Ascending aorta (tissue), 2 donors: Measurements from ENCODE around the gene TVP23C. TPM values are rescaled to one million over a fixed set of nuclear protein-coding genes. Genes with fewer than 3 reads are reported as not detected.

Experiments
- DNase-seq, 2 donors: peaks; one replicate each; pipeline ENCODE4 v3.0.0-alpha.2; 2019; ENCODE audit warnings: low spot score in 2 of 2
- H3K27ac ChIP-seq, 2 donors: fragments of 200-600 bp; sonication (generic); one replicate each; pipeline ENCODE4 v1.5.1; 2016 to 2017; ENCODE audit warnings: mild to moderate bottlenecking in 1 of 2
- H3K27me3 ChIP-seq: fragments of 200-600 bp; sonication (generic); one replicate; pipeline ENCODE4 v1.5.1; 2017
- H3K36me3 ChIP-seq, 2 donors: fragments of 200-600 bp; sonication (generic); one replicate each; pipeline ENCODE4 v1.5.1; 2016
- H3K4me1 ChIP-seq, 2 donors: fragments of 200-600 bp; sonication (generic); one replicate each; pipeline ENCODE4 v1.5.1; 2016 to 2017; ENCODE audit warnings: mild to moderate bottlenecking in 1 of 2
- H3K4me3 ChIP-seq, 2 donors: fragments of 200-600 bp; sonication (generic); one replicate each; pipeline ENCODE4 v1.5.1; 2016 to 2017; ENCODE audit warnings: mild to moderate bottlenecking in 1 of 2
- H3K9me3 ChIP-seq, 2 donors: fragments of 200-600 bp; sonication (generic); one replicate each; pipeline ENCODE4 v1.5.1; 2016
- intact Hi-C: fragments of 100-400 bp; cut with DNase I; formaldehyde crosslinking; loops from one replicate; pipeline ENCODE4 v1.15.1; 2023
- total RNA-seq: library from RNA; depleted of rRNA; stranded (reverse); fragments of >200 nt; gene quantifications from one replicate; pipeline ENCODE4 v1.1.0, GENCODE V29; 2016
- TF ChIP-seq, protein P1 (sequence below), 3 experiments: fragments of 200-600 bp in 2 of 3; fragments of 450-650 bp in 1 of 3; sonication (generic) in 2 of 3; IDR thresholded peaks; one replicate each; pipeline ENCODE4 v1.5.1; 2016 to 2019; ENCODE audit warnings: antibody characterized with exemption in 3 of 3, mild to moderate bottlenecking in 1 of 3, moderate library complexity in 1 of 3

Gene TVP23C
- total RNA-seq, 1 donor from 2014 or later, result 5.5 TPM

DNA sequence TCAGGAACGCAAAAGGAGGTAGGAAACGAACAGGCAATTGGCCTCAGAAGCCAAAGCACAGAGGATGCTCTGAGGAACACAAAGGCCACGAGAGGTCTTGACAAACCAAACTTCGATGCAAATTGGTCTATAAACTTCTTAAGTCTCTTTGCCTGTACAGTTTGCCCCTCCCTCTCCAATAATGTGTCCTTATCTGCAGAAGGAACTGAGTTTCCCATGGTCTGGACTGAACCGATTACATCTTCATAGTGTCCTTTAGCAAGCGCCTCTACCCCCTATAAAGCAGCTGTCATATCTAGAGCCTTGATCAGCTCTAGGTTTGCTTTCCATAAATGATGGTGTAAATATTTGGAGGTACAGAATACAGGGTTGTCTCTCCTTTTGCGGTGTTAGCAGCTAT is 92.7 kb downstream of the TVP23C start:
- no peaks in the 10 kb centered on the region for H3K36me3 ChIP-seq
- DNase-seq, result no peak
- intact Hi-C loops, result no loop called here
- TF ChIP-seq, protein P1, sequence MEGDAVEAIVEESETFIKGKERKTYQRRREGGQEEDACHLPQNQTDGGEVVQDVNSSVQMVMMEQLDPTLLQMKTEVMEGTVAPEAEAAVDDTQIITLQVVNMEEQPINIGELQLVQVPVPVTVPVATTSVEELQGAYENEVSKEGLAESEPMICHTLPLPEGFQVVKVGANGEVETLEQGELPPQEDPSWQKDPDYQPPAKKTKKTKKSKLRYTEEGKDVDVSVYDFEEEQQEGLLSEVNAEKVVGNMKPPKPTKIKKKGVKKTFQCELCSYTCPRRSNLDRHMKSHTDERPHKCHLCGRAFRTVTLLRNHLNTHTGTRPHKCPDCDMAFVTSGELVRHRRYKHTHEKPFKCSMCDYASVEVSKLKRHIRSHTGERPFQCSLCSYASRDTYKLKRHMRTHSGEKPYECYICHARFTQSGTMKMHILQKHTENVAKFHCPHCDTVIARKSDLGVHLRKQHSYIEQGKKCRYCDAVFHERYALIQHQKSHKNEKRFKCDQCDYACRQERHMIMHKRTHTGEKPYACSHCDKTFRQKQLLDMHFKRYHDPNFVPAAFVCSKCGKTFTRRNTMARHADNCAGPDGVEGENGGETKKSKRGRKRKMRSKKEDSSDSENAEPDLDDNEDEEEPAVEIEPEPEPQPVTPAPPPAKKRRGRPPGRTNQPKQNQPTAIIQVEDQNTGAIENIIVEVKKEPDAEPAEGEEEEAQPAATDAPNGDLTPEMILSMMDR (IDR thresholded peaks at IDR 0.05), result no peak
- H3K4me1 ChIP-seq, result peaks cover 0 to 12% of the 10 kb centered on the region in 2 donors
- no peak overlapping the region for H3K4me3 ChIP-seq
- H3K27me3 ChIP-seq, result no peaks in the 10 kb centered on the region
- H3K27ac ChIP-seq, result no peak overlapping the region
- no peaks in the 10 kb centered on the region for H3K9me3 ChIP-seq

DNA sequence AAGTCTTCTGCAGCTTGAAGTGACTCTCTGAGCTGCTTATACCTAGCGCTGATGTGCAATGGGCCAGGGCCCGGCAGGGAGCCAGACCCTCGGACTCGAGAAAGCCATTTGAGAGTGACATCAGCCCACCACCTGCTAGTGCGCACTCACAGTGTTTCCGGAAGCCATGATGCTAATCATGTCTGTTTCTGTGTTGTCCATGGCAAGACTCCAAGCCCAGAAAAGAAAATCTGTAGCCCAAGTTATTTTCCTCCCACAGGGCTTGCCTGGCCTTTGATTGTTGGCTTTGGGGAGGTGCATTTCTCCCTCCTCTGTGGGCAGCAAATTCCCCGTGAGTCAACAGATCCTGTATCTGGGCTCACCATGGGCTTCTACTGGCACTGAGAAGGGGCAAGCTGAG is 94.0 kb downstream of the TVP23C start:
- peak in 1 of 2 donors; percentile 72 for DNase-seq
- H3K36me3 ChIP-seq, result no peaks in the 10 kb centered on the region

DNA sequence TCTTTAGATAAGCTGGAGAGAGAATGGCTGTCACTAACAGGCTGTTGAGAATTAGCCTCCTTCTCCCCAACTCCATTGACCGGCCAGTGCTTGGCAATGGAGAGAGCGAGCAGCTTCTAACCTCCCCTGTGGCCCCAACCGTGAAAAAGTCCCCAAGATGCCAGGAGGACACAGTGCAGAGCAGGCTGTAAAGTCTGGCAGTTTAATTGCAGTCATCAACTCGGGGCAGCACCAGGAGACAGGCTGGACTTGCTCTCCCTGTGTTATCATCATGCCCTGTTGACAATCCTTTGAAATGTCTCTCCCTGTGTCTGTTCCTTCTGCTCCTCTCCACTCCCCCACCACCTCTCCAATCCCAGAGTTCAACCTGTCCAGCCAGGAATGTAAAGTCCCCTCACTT is 95.2 kb downstream of the TVP23C start:
- peak overlapping the region in 1 of 2 donors; percentile 18 for H3K27ac ChIP-seq
- H3K36me3 ChIP-seq, result no peaks in the 10 kb centered on the region
- TF ChIP-seq, protein P1 (IDR thresholded peaks at IDR 0.05), result no peak
- DNase-seq, result no peak
- H3K27me3 ChIP-seq, result no peaks in the 10 kb centered on the region
- peaks cover 4 to 22% of the 10 kb centered on the region in 2 donors for H3K4me1 ChIP-seq
- H3K9me3 ChIP-seq, result no peaks in the 10 kb centered on the region
- intact Hi-C loops, result no loop called here
- H3K4me3 ChIP-seq, result no peak overlapping the region

More for the DNA sequence above, 94.0 kb downstream of the TVP23C start:
- Histone ChIP-seq H3K4me1 (peaks cover 0 to 12% of the 10 kb centered on the region in 2 donors), H3K4me3 (no peak overlapping the region), H3K27me3 (no peaks in the 10 kb centered on the region), H3K9me3 (no peaks in the 10 kb centered on the region), H3K27ac (peak overlapping the region; percentile 6 to 33)
- TF ChIP-seq, protein P1 (IDR thresholded peaks at IDR 0.05), result no peak
- intact Hi-C loops, result no loop called here

DNA sequence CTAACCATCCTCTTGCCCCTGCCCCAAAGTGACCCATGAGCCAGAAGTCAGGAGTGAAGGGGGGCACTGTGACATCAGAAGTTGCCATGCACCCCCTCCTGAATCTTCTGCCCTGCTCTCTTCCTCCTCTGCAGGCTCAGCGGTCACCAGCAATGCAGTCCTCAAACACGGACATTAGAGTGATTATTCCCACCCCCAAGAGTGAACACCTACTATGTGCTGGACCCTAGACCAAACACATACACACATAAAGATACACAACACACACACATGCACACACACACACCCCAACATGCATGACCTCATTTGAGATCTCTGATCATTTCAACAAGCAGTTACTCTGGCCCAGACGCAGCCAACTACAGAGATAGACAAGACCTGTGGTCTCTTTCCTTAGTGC is 95.7 kb downstream of the TVP23C start, which contains the start of gene CDRT4:
CDRT4 (minus strand) TSS at position 30 of the 400 bp plus-strand sequence. CDS start 27,383 bp downstream, outside the sequence.
- Histone ChIP-seq H3K27me3 (no peaks in the 10 kb centered on the region), H3K4me3 (no peak within 1 kb of the TSS), H3K27ac (peak within 1 kb of the TSS in 1 of 2 donors; percentile 18), H3K36me3 (no peaks in the 10 kb centered on the region), H3K9me3 (no peaks in the 10 kb centered on the region), H3K4me1 (peaks cover 4 to 27% of the 10 kb centered on the region in 2 donors)
- intact Hi-C loops, result no loop called here
- TF ChIP-seq, protein P1 (IDR thresholded peaks at IDR 0.05), result no peak
- DNase-seq, result no peak

DNA sequence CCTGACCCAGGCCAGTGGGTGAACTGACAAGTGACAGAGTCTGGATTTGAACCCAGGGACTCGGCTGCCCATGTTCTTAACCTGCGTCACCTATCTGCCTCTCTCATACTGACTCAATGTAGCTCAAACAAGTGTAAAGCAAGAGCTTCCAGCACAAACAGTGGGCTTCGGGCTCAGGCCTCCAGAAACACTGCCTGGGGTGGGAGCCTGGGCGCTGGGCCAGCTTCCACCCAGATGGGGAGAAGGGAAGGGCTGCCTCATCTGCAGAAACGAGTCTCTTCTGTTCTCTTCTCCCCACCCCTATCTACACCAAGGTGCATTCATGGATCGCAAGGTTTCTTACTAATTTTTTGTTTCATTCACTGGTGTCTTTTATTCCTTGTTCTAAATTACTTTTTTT is 97.2 kb downstream of the TVP23C start:
- TF ChIP-seq, protein P1 (IDR thresholded peaks at IDR 0.05), result no peak
- H3K27ac ChIP-seq, result no peak overlapping the region
- H3K4me1 ChIP-seq, result peaks cover 4 to 28% of the 10 kb centered on the region in 2 donors
- no peaks in the 10 kb centered on the region for H3K27me3 ChIP-seq
- H3K36me3 ChIP-seq, result no peaks in the 10 kb centered on the region
- no peak for DNase-seq
- no peaks in the 10 kb centered on the region for H3K9me3 ChIP-seq
- intact Hi-C loops, result no loop called here
- no peak overlapping the region for H3K4me3 ChIP-seq
